ENCODE measurements around the gene C10orf143.
"Not testable (repeated sequence)": the region's sequence is repeated elsewhere in the genome, so short reads cannot be mapped to it uniquely, and the experiment has no call there.

C10orf143 gene

GRCh38 chr10:130128922-130129321 is 18.3 kb upstream of the C10orf143 start:
- TF ChIP-seq, protein P1, sequence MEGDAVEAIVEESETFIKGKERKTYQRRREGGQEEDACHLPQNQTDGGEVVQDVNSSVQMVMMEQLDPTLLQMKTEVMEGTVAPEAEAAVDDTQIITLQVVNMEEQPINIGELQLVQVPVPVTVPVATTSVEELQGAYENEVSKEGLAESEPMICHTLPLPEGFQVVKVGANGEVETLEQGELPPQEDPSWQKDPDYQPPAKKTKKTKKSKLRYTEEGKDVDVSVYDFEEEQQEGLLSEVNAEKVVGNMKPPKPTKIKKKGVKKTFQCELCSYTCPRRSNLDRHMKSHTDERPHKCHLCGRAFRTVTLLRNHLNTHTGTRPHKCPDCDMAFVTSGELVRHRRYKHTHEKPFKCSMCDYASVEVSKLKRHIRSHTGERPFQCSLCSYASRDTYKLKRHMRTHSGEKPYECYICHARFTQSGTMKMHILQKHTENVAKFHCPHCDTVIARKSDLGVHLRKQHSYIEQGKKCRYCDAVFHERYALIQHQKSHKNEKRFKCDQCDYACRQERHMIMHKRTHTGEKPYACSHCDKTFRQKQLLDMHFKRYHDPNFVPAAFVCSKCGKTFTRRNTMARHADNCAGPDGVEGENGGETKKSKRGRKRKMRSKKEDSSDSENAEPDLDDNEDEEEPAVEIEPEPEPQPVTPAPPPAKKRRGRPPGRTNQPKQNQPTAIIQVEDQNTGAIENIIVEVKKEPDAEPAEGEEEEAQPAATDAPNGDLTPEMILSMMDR (conservative IDR thresholded peaks at IDR 0.05; ENCODE audit: control insufficient read depth, insufficient read depth, low read depth, low read length) = no peak
- H3K4me3 ChIP-seq (ENCODE audit: control insufficient read depth, low read depth, low read length) = no peak overlapping the region
- DNase-seq (ENCODE audit: low read depth) = no peak

DNA sequence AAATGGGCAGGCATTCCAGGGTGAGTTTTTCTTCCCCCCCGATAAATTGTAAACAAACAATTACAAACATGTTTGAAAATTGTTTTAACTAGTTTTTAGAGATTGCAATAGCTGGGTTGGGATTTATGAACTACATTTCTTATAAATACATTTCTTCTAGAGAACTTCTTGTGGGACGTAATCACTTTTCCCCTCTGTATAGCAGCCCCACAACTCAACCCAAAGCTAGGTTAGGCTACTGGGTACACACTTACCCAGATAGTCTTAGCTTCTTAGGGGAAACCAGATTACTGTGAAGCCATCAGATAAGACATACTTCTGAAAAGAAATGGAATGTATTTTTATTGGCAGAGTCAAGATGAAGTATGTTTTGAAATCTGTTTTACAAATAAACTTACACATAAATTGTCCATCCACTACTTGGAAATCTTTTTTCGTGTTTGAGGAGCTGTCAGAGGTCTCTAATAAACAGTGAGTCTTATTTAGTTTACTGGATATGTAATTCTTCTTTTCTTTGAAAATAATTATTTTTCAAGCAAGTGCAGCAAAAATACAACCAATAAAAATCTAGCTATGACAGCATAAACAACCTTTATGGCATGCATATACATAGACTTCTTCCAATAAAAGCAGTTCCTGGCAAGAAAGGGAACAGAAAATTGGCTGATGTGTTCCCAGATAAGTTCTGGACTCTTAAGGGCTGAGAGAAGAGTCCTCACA is 17.6 kb upstream of the C10orf143 start:
- H3K4me3 ChIP-seq (ENCODE audit: control insufficient read depth, low read depth, low read length) = no peak overlapping the region
- no peak for DNase-seq (ENCODE audit: low read depth)
- TF ChIP-seq, protein P1 (conservative IDR thresholded peaks at IDR 0.05; ENCODE audit: control insufficient read depth, insufficient read depth, low read depth, low read length) = no peak

DNA sequence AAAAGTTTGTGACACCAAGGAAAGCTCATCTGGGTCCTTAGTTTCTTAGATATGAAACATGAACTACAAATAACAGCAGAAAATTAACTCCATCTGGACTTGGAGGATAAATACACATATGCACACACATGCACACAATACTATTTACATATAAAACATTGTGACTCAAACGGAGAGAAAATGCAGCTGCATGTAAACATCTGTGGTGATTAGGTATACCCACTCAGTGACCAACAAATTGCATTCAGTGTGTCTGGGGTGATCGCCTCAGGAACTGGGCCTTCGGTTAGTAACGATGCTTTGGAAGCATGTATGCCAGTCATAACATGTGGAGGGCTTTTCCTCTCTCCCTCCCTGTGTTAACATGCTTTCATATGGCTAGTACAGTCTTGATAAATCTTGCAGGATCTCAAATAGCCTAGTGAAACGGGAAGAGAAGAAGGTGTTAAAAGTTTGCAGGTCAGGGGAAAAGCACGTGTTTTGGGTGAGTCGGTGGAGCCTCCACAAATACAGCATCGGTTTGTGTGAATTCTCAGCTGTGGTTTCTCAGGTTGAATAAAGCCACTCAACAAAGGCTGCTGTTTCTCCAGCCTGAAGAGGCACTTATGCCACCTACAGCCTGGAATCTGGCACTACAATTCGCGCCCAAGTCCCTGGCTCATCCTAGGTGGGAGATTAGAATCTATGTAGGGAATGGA is 16.9 kb upstream of the C10orf143 start:
- peak; percentile 64 for DNase-seq (ENCODE audit: low read depth)
- H3K4me3 ChIP-seq (ENCODE audit: control insufficient read depth, low read depth, low read length) = no peak overlapping the region
- TF ChIP-seq, protein P1 (conservative IDR thresholded peaks at IDR 0.05; ENCODE audit: control insufficient read depth, insufficient read depth, low read depth, low read length) = peak; percentile 94

DNA sequence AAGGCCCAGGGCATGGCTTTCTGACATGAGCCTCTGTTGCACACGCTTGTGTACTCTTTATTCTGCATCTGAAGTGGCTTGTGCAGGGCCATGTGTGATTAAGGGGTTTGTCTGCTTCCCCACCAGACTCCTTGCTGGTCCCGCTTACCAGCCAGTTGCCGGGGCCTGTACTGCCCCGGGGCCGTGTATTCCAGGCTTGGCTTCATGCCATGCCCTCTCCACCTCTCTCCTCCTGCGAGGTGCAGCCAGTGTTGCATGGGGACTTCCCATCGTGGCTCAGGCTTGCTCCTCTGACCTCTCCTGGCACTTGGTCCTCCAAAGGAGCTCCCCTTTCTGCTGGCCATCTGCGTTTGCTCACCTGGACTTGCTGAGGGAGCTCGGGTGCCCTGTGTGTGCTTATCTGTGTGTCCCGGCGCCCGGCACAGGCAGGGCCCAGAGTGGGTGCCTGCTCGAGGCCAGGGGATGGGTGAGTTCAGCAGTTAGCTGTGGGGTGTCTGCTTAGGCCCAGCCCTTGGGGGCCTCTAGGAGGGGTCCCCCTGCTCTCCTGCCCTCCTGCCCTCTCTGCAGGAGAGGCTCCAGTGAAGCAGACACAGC is 11.0 kb upstream of the C10orf143 start:
- TF ChIP-seq, protein P1 (conservative IDR thresholded peaks at IDR 0.05; ENCODE audit: control insufficient read depth, insufficient read depth, low read depth, low read length) = no peak
- DNase-seq (ENCODE audit: low read depth) = no peak
- no peak overlapping the region for H3K4me3 ChIP-seq (ENCODE audit: control insufficient read depth, low read depth, low read length)

DNA sequence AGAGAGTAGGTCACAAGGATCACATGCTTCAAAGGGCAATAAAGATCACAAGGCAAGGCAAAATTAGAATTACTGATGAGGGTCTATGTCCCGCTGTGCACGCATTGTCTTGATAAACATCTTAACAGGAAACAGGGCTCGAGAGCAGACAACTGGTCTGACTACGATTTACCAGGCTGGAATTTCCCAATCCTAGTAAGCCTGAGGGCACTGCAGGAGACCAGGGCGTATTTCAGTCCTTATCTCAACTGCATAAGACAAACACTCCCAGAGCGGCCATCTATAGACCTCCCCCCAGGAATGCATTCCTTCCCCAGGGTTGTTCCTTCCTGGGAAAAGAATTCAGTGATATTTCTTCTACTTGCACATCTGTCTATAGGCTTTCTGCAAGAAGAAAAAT is 6.9 kb upstream of the C10orf143 start:
- H3K4me3 ChIP-seq (ENCODE audit: control insufficient read depth, low read depth, low read length); DNase-seq (ENCODE audit: low read depth): not testable (repeated sequence)

DNA sequence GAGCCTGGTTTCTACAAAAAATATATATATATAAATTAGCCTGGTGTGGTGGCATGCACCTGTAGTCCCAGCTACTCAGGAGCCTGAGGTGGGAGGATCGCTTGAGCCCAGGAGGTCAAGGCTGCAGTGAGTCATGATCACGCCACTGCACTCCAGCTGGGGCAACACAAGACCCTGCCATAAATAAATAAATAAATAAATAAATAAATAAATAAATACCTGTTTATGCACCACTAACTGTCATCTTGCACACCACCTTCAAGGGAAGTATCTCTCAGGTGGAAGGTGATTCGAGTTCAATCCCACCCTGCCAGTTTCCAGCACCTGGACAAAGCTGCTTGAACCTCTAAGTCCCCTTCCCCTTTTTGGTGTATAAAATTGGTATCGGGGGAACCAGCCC is 6.3 kb upstream of the C10orf143 start:
- H3K4me3 ChIP-seq (ENCODE audit: control insufficient read depth, low read depth, low read length); DNase-seq (ENCODE audit: low read depth): not testable (repeated sequence)

GRCh38 chr10:130112821-130113220 is 2.2 kb upstream of the C10orf143 start:
- DNase-seq (ENCODE audit: low read depth) = no peak
- TF ChIP-seq, protein P1 (conservative IDR thresholded peaks at IDR 0.05; ENCODE audit: control insufficient read depth, insufficient read depth, low read depth, low read length) = no peak
- H3K4me3 ChIP-seq (ENCODE audit: control insufficient read depth, low read depth, low read length) = no peak overlapping the region
